MM.1S (cell line): ENCODE measurements around the gene NEK2.
"Not testable (repeated sequence)": the region's sequence is repeated elsewhere in the genome, so short reads cannot be mapped to it uniquely, and the experiment has no call there.

Experiments used
- EZH2 ChIP-seq: fragments of 300-600 bp; sonication (generic); optimal IDR thresholded peaks from 2 replicates; pipeline ENCODE3; 2017; ENCODE audit warnings: low read depth, mild to moderate bottlenecking, antibody characterized with exemption, low read length, mixed read lengths
- TF ChIP-seq, protein P1 (sequence below): fragments of 300-600 bp; sonication (generic); IDR thresholded peaks from 2 replicates; pipeline ENCODE4 v1.5.1; 2016; ENCODE audit warnings: antibody characterized with exemption, low read length, mixed read lengths

DNA sequence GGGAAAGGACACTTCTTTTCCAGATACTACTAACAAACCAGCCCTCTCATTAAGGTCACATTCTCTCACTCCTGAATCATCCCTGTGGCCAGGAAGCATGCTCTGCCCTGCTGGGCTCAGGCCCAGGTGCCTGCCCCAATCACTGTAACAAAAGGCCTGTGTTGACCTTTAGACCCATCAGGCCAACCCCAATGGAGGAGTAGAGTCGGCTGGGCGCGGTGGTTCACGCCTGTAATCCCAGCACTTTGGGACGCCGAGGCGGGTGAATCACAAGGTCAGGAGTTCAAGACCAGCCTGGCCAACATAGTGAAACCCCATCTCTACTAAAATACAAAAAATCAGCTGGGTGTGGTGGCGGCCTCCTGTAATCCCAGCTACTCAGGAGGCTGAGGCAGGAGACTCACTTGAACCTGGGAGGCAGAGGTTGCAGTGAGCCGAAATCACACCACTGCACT, 38.8 kb downstream of the NEK2 start:
- TF ChIP-seq, protein P1, sequence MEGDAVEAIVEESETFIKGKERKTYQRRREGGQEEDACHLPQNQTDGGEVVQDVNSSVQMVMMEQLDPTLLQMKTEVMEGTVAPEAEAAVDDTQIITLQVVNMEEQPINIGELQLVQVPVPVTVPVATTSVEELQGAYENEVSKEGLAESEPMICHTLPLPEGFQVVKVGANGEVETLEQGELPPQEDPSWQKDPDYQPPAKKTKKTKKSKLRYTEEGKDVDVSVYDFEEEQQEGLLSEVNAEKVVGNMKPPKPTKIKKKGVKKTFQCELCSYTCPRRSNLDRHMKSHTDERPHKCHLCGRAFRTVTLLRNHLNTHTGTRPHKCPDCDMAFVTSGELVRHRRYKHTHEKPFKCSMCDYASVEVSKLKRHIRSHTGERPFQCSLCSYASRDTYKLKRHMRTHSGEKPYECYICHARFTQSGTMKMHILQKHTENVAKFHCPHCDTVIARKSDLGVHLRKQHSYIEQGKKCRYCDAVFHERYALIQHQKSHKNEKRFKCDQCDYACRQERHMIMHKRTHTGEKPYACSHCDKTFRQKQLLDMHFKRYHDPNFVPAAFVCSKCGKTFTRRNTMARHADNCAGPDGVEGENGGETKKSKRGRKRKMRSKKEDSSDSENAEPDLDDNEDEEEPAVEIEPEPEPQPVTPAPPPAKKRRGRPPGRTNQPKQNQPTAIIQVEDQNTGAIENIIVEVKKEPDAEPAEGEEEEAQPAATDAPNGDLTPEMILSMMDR = not testable (repeated sequence)
- not testable (repeated sequence) for TF ChIP-seq EZH2
